HFF-Myc (cell line): ENCODE results near the gene KHDC1.
"Not testable (repeated sequence)": the region's sequence is repeated elsewhere in the genome, so short reads cannot be mapped to it uniquely, and the experiment has no call there.

Source experiments
- DNase-seq: peaks from one replicate; pipeline ENCODE4 v3.0.0-alpha.2; 2011; ENCODE audit warnings: low read depth; ENCODE audit errors: extremely low read depth
- H3K4me3 ChIP-seq: replicated peaks from 2 replicates; pipeline ENCODE4 v1.5.1; 2011; ENCODE audit warnings: low read depth, mild to moderate bottlenecking, control low read depth, low read length
- TF ChIP-seq, protein P1 (sequence below): IDR thresholded peaks from 2 replicates; pipeline ENCODE4 v1.5.1; 2012; ENCODE audit warnings: mild to moderate bottlenecking, low read depth, low read length, control low read depth; ENCODE audit errors: missing control alignments

KHDC1 gene

DNA sequence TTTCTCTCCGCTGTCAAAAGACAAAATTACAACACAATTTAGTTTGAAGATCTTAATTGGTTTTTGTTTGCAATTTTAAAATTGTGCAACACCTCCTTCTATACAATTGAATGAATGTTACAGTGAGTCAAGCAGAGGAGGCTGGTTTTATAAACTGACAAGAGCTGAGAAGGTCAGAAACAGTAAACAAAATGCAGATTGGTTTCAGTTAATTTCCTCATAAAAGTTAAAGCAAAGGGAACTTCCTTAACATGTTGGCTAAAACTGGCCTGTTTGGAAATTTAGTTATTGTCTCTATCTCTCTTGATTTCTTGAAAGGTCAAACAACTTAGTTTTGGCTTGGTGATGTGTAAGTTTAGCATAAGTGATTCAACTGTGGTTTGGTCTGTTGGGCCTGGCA is 59.9 kb downstream of the KHDC1 start:
- TF ChIP-seq, protein P1, sequence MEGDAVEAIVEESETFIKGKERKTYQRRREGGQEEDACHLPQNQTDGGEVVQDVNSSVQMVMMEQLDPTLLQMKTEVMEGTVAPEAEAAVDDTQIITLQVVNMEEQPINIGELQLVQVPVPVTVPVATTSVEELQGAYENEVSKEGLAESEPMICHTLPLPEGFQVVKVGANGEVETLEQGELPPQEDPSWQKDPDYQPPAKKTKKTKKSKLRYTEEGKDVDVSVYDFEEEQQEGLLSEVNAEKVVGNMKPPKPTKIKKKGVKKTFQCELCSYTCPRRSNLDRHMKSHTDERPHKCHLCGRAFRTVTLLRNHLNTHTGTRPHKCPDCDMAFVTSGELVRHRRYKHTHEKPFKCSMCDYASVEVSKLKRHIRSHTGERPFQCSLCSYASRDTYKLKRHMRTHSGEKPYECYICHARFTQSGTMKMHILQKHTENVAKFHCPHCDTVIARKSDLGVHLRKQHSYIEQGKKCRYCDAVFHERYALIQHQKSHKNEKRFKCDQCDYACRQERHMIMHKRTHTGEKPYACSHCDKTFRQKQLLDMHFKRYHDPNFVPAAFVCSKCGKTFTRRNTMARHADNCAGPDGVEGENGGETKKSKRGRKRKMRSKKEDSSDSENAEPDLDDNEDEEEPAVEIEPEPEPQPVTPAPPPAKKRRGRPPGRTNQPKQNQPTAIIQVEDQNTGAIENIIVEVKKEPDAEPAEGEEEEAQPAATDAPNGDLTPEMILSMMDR: no peak
- no peak overlapping the region for H3K4me3 ChIP-seq
- DNase-seq: no peak

- no peak for DNase-seq
Observed at GRCh38 chr6:73200735-73201134, 62.3 kb downstream of the KHDC1 start.

DNA sequence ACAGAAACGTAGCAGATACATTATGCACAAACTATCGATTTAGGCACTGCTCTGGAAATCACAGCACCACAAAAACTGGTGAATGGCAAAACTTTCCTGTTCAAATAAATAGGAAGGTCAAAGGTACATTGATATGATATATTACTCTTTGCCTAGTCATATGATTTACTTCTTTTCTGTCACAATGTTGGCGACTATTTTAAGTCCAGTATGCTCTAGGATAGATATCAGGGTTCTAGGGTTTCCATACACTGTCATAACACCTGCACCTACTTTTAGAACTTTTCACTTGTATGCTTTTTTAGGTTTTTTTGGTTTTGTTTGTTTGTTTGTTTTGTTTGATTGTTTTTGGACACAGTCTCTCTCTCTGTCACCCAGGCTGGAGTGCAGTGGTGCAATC is 62.7 kb downstream of the KHDC1 start:
- no peak for DNase-seq
- no peak overlapping the region for H3K4me3 ChIP-seq
- TF ChIP-seq, protein P1: no peak

More at GRCh38 chr6:73200735-73201134, 62.3 kb downstream of the KHDC1 start:
- H3K4me3 ChIP-seq: no peak overlapping the region
- TF ChIP-seq, protein P1: no peak

GRCh38 chr6:73194744-73195143 is 68.3 kb downstream of the KHDC1 start:
- no peak for DNase-seq
- TF ChIP-seq, protein P1: no peak
- H3K4me3 ChIP-seq: no peak overlapping the region

- DNase-seq, H3K4me3 ChIP-seq: not testable (repeated sequence)
Observed at GRCh38 chr6:73193302-73193701, 69.7 kb downstream of the KHDC1 start.
